Heart left ventricle (tissue), 16 donors: ENCODE data around the gene MFNG. TPM values are rescaled to one million over a fixed set of nuclear protein-coding genes. Genes with fewer than 3 reads are reported as not detected.
A peak's percentile ranks its signal among the peaks of the same experiment; 100 is the strongest.

Experiments used
- ATAC-seq, 4 donors: fragments of 200-7000 bp; cut with Tn5 transposase; one replicate each; pipeline ENCODE4 v1.9.1; 2020 to 2022; ENCODE audit warnings: moderate library complexity in 4 of 4, mild to moderate bottlenecking in 3 of 4, moderate number of reproducible peaks in 1 of 4
- DNase-seq, 5 donors: peaks; one replicate each; pipeline ENCODE4 v3.0.0-alpha.2; 2020
- H3K27ac ChIP-seq, 12 donors: fragments of 200-600 bp; sonication (generic) in 4 of 12; one replicate each; pipeline versions ENCODE4 v1.5.0 to v1.8.0; 2016 to 2022; ENCODE audit warnings: mild to moderate bottlenecking in 2 of 12
- H3K27me3 ChIP-seq, 9 donors: fragments of 200-600 bp; sonication (generic) in 2 of 9; one replicate each; pipeline versions ENCODE4 v1.5.1 to v1.8.0; 2016 to 2022; ENCODE audit warnings: mild to moderate bottlenecking in 3 of 9
- H3K36me3 ChIP-seq, 9 donors: fragments of 200-600 bp; sonication (generic) in 2 of 9; one replicate each; pipeline versions ENCODE4 v1.5.0 to v1.8.0; 2018 to 2022; ENCODE audit warnings: mild to moderate bottlenecking in 2 of 9
- H3K4me1 ChIP-seq, 12 donors: fragments of 200-600 bp; sonication (generic) in 4 of 12; one replicate each; pipeline versions ENCODE4 v1.5.0 to v1.8.0; 2016 to 2022; ENCODE audit warnings: mild to moderate bottlenecking in 3 of 12
- H3K4me3 ChIP-seq, 12 donors: fragments of 200-600 bp; sonication (generic) in 4 of 12; one replicate each; pipeline versions ENCODE4 v1.5.0 to v1.8.0; 2017 to 2022; ENCODE audit warnings: mild to moderate bottlenecking in 9 of 12, moderate library complexity in 4 of 12
- H3K9me3 ChIP-seq, 12 donors: fragments of 200-600 bp; sonication (generic) in 4 of 12; one replicate each; pipeline versions ENCODE4 v1.5.0 to v1.8.0; 2016 to 2022; ENCODE audit warnings: mild to moderate bottlenecking in 1 of 12
- POLR2A ChIP-seq, 2 donors: fragments of 450-650 bp; IDR thresholded peaks; one replicate each; pipeline ENCODE4 v1.6.1; 2017; ENCODE audit warnings: antibody characterized with exemption in 2 of 2, mild to moderate bottlenecking in 2 of 2, moderate library complexity in 2 of 2
- WGBS, 4 donors: extraction: QIAGEN DNeasy Blood & Tissue Kit in 2 of 4; methylation state at CpG; one replicate each; pipeline versions ENCODE4 v1.1.5 to v1.1.7; 2013 to 2018; 5-methylcytosine and 5-hydroxymethylcytosine counted together
- intact Hi-C, 10 donors: fragments of 100-400 bp; cut with DNase I; formaldehyde crosslinking; loops; one replicate each; pipeline versions ENCODE4 v1.11.1 to v1.14.2; 2022
- polyA plus RNA-seq, 2 donors: library from polyadenylated mRNA; stranded (reverse); fragments of 200-250 nt; gene quantifications; one replicate each; pipeline ENCODE4 v1.2.3, GENCODE V29; 2013
- total RNA-seq, 9 donors: library from RNA; depleted of rRNA in 2 of 9; stranded (reverse); fragments of >200 nt in 2 of 9; fragmentation: NEBNext Ultra II Directional in 3 of 9; extraction: Animal tissue kit (Norgen Biotek cat#: 25700) in 3 of 9; gene quantifications; one replicate each; pipeline versions ENCODE4 v1.1.0 to v1.2.4, GENCODE V29; 2016 to 2023
- TF ChIP-seq, protein P1 (sequence below), 12 donors: fragments of 200-600 bp; sonication (generic) in 4 of 12; IDR thresholded peaks; one replicate each; pipeline versions ENCODE4 v1.5.0 to v1.8.0; 2018 to 2022; ENCODE audit warnings: antibody characterized with exemption in 12 of 12, mild to moderate bottlenecking in 5 of 12
- donor health status: ischemic (EF 13 %, LVEDD 7.1; RV severe dilation, severe dysfunction).
- donor health status: healthy with polysubstance abuse.
- donor health status: DM: no; HTN: yes; CAD: no.
- donor health status: DM: no; HTN: no; CAD: no.
- donor health status: ischemic (EF 25% LVEDD 6.9; RV normal size, moderate dysfunction).
- donor health status: ischemic (EF 25% LVEDD 5.7; RV mildly dilated, moderate dysfunction).
- donor health status: healthy.
- donor health status: DM: yes; HTN: yes; CAD: no.
- donor health status: ischemic (EF 35%, LVEDD 5.7; RV mildly dilated, moderate dysfunction).
- donor health status: nonischemic (EF 11% LVEDD 7.7; RV severe dilation, severe dysfunction).
- donor health status: DM: yes; HTN: yes; CAD: no.
- donor health status: PGD.
- donor health status: ischemic (EF 29% LVEDD 5.4; RV normal size, mild dysfunction).
- donor health status: nonischemic (EF 23%, LVEDD 6.1; RV moderate dilation, normal function).

The MFNG gene
- total and polyA plus RNA-seq, 11 donors = 5.8 to 25.6 (median 9.6) TPM

DNA sequence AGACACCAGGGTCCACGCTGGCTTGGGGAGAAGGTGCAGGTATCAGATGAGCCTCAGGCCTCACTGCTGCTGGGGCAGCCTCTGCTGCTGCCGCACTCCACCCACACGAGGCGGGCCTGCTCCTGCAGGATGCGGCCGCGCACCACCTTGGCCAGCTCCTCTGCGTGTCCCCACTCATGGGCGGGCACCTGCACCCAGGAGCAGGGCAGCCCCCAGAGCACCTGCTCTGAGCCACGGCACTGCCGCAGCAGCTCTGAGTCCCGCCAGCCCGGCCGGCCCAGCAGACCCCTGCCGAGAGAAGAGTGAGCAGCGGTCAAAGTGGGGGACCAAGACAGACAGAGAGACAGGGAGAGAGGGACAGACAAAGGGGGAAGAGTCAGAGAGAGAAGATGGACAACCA is 4.9 kb upstream of the MFNG start:
- TF ChIP-seq, protein P1, sequence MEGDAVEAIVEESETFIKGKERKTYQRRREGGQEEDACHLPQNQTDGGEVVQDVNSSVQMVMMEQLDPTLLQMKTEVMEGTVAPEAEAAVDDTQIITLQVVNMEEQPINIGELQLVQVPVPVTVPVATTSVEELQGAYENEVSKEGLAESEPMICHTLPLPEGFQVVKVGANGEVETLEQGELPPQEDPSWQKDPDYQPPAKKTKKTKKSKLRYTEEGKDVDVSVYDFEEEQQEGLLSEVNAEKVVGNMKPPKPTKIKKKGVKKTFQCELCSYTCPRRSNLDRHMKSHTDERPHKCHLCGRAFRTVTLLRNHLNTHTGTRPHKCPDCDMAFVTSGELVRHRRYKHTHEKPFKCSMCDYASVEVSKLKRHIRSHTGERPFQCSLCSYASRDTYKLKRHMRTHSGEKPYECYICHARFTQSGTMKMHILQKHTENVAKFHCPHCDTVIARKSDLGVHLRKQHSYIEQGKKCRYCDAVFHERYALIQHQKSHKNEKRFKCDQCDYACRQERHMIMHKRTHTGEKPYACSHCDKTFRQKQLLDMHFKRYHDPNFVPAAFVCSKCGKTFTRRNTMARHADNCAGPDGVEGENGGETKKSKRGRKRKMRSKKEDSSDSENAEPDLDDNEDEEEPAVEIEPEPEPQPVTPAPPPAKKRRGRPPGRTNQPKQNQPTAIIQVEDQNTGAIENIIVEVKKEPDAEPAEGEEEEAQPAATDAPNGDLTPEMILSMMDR (IDR thresholded peaks at IDR 0.05) = no peak
- no peak for TF ChIP-seq POLR2A (IDR thresholded peaks at IDR 0.05)
- ATAC-seq (no peak), DNase-seq (no peak)
- Histone ChIP-seq H3K9me3 (no peaks in the 10 kb centered on the region), H3K4me3 (no peak overlapping the region), H3K27ac (no peak overlapping the region), H3K36me3 (peaks cover 0 to 38% (median 4%) of the 10 kb centered on the region in 9 donors), H3K27me3 (peaks cover 0 to 8% (median 0%) of the 10 kb centered on the region in 9 donors), H3K4me1 (peaks cover 0 to 23% (median 8%) of the 10 kb centered on the region in 12 donors)
- intact Hi-C loops = no loop called here
- 85 to 89% (median 86%) methylated on average over 16 of the region's 16 CpGs for WGBS, 4 donors

DNA sequence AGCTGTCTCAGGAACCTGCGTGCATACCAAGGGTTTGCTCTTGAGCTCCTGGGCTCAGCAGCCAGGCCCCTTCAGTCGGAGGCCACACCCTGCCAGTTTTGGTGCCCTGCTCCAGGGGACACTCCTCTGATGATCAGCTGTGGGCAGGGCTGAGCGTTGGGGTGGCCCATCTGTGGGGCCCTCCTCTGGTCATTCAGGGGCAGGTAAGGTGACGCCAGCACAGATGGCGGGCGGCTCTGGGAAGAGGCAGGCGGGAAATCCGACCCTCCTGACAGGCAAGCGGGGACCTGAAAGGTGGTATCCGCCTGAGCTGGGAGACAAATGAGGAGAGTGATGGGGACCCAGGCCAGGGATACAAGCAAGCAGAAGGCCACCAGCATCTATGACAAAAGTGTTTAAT is 3.8 kb upstream of the MFNG start:
- no peaks in the 10 kb centered on the region for H3K9me3 ChIP-seq
- no peak overlapping the region for H3K4me3 ChIP-seq
- DNase-seq (no peak), ATAC-seq (no peak)
- peaks cover 0 to 26% (median 4%) of the 10 kb centered on the region in 9 donors for H3K36me3 ChIP-seq
- WGBS, 4 donors = 94 to 97% (median 94%) methylated on average over 7 to 10 of the region's 10 CpGs
- intact Hi-C loops = loop anchor here in 1 of 10 donors (5.0 kb wide), 1 partner anchor 53 kb away; no protein-coding TSS in a partner anchor
- no peak for TF ChIP-seq POLR2A (IDR thresholded peaks at IDR 0.05)
- TF ChIP-seq, protein P1 (IDR thresholded peaks at IDR 0.05) = no peak
- peaks cover 0 to 27% (median 8%) of the 10 kb centered on the region in 12 donors for H3K4me1 ChIP-seq
- peaks cover 0 to 18% (median 0%) of the 10 kb centered on the region in 9 donors for H3K27me3 ChIP-seq
- H3K27ac ChIP-seq = no peak overlapping the region

DNA sequence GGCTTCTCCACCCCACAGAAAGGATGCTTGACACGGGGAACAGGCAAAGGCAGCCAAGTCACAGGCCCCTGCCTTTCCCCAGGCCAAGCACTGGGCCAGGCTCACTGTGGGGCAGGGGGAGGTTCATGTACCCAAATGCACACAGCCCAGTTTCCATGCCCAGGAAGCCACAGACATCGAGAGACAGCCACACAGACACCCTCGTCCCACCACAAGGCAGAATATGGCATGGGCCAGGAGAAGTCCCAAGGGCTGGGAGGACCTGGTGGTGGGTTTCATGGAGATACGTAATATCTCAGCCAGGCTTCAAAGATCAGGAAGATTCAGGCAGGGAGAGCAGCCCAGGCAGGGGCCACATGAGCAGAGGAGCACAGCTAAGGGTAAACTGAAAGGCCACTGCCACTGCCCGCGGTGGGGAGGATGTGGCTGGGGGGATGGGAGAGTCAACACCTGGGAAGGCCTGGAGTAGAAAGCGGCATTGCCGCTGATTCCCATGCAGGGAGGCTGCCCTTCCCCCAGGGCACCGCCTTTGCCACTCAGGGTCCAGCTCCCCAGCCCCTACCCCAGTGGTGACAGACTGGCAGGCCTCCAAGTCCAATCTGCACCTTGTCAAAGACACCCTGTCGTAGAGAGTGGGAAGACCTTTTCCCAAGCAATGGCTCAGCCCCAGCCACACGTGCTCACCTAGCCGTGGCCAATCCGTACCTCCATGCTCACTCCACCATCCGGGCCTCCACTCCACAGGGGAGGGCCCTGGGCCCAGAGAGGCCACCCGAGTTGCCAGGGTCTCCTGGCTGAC is 2.4 kb upstream of the MFNG start:
- intact Hi-C loops = loop anchor here in 1 of 10 donors (5.0 kb wide), 1 partner anchor 51 kb away; no protein-coding TSS in a partner anchor
- ATAC-seq (no peak), DNase-seq (no peak)
- Histone ChIP-seq H3K27ac (no peak overlapping the region), H3K27me3 (peaks cover 0 to 18% (median 0%) of the 10 kb centered on the region in 9 donors), H3K36me3 (peaks cover 0 to 13% (median 0%) of the 10 kb centered on the region in 9 donors), H3K9me3 (no peaks in the 10 kb centered on the region), H3K4me1 (peaks cover 0 to 36% (median 11%) of the 10 kb centered on the region in 12 donors), H3K4me3 (no peak overlapping the region)
- no peak for TF ChIP-seq POLR2A (IDR thresholded peaks at IDR 0.05)
- TF ChIP-seq, protein P1 (IDR thresholded peaks at IDR 0.05) = no peak
- WGBS, 4 donors = 54 to 73% (median 60%) methylated on average over 15 of the region's 15 CpGs

DNA sequence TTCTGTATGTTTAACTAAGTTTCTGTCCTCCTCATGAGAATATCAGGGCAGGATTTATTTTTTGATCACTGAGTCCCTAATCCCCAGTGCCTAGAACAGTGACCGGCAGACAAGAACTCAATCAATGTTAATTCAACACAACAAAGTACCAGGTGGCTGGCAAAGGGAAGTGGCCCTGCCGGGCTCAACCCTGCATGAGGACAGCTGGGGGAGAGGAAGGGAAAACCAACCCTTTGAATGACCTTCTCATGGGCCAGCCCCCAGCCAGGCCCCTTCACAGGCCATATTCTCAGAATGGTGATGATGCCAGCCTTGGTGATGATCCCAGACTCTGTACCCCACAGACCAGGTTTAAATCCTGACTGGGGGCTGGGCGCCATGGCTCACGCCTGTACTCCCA is 1.4 kb upstream of the MFNG start:
- H3K36me3 ChIP-seq = peaks cover 0 to 12% (median 0%) of the 10 kb centered on the region in 9 donors
- peaks cover 0 to 40% (median 17%) of the 10 kb centered on the region in 12 donors for H3K4me1 ChIP-seq
- DNase-seq = no peak
- no peak overlapping the region for H3K4me3 ChIP-seq
- H3K27ac ChIP-seq = peak overlapping the region in 2 of 12 donors; percentile 5 to 86
- H3K27me3 ChIP-seq = peaks cover 0 to 18% (median 0%) of the 10 kb centered on the region in 9 donors
- no peak for TF ChIP-seq POLR2A (IDR thresholded peaks at IDR 0.05)
- TF ChIP-seq, protein P1 (IDR thresholded peaks at IDR 0.05) = no peak
- H3K9me3 ChIP-seq = no peaks in the 10 kb centered on the region
- 77 to 82% (median 79%) methylated on average over 4 of the region's 4 CpGs for WGBS, 4 donors
- intact Hi-C loops = loop anchor here in 1 of 10 donors (5.0 kb wide), 1 partner anchor 50 kb away; no protein-coding TSS in a partner anchor
- ATAC-seq = no peak
